ENCODE measurements around the gene TMED10. TPM values are rescaled to one million over a fixed set of nuclear protein-coding genes. Genes with fewer than 3 reads are reported as not detected.

TMED10 gene
- total RNA-seq, 1 donor from 2014 or later, result 130 TPM

DNA sequence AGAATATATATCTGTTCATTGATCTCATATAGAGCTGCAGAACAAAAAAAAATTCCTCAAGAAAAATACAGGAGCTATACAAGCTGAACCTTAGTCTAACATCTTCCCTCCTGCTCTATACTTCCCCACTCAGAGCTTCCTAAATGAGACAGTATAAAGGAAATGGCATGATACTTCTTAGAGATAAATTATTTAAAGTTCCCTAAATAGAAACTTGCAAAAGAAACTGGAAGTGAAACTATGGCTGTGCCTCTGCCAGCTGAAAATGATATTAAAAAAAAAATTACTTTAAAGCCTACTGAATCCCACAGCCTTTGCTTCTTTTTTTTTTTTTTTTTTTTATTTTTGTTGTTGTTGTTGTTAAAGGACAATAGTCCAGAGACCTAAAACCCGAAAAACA is 37.9 kb downstream of the TMED10 start:
- Mint-ChIP-seq H3K36me3 (ENCODE audit: low read depth) (peaks cover 35% of the 10 kb centered on the region), H3K9me3 (no peaks in the 10 kb centered on the region), H3K4me3 (peak overlapping the region; percentile 55), H3K4me1 (peaks cover 51% of the 10 kb centered on the region), H3K27ac (peak overlapping the region; percentile 76), H3K27me3 (no peaks in the 10 kb centered on the region)
- ChIA-PET CTCF (interaction anchor here (0.7 to 6.6 kb wide), 10 partner anchors 9 to 423 kb away, joined by 3 to 47 read pairs (median 3); no protein-coding TSS in a partner anchor), POLR2A (interaction anchor here (0.6 to 2.4 kb wide), 14 partner anchors 9 to 790 kb away, joined by 3 to 23 read pairs (median 3); partner anchors contain the start of gene NEK9)
- no peak for DNase-seq
- ATAC-seq (ENCODE audit: low read depth), result peak; percentile 72
- intact Hi-C loops (cut with micrococcal nuclease), result loop anchor here (1.0 kb wide), 2 partner anchors 38 to 158 kb away; partner anchors contain the start of gene TMED10
- TF ChIP-seq, protein P1, sequence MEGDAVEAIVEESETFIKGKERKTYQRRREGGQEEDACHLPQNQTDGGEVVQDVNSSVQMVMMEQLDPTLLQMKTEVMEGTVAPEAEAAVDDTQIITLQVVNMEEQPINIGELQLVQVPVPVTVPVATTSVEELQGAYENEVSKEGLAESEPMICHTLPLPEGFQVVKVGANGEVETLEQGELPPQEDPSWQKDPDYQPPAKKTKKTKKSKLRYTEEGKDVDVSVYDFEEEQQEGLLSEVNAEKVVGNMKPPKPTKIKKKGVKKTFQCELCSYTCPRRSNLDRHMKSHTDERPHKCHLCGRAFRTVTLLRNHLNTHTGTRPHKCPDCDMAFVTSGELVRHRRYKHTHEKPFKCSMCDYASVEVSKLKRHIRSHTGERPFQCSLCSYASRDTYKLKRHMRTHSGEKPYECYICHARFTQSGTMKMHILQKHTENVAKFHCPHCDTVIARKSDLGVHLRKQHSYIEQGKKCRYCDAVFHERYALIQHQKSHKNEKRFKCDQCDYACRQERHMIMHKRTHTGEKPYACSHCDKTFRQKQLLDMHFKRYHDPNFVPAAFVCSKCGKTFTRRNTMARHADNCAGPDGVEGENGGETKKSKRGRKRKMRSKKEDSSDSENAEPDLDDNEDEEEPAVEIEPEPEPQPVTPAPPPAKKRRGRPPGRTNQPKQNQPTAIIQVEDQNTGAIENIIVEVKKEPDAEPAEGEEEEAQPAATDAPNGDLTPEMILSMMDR (IDR thresholded peaks at IDR 0.05), result no peak

DNA sequence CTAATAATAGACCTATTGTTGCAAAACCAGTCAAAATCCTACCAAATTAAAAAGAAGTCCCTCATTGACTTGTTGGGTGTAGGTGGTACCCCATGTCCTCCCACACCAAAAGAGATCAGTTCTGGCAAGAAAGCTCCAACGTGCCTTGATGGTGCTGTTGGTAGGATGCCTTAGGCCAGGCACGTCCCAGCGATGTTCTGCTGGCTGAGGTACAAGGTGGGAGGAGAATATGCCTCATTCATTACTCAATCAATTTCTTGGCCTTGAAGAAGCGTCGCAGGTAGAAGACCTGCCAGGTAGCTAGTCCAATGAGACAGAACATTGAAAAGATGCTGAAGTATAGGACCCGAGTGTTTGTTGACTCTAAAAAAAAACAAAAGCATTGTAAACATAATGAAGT is 41.8 kb downstream of the TMED10 start:
- peaks cover 45% of the 10 kb centered on the region for H3K36me3 Mint-ChIP-seq (ENCODE audit: low read depth)
- no peak for DNase-seq

DNA sequence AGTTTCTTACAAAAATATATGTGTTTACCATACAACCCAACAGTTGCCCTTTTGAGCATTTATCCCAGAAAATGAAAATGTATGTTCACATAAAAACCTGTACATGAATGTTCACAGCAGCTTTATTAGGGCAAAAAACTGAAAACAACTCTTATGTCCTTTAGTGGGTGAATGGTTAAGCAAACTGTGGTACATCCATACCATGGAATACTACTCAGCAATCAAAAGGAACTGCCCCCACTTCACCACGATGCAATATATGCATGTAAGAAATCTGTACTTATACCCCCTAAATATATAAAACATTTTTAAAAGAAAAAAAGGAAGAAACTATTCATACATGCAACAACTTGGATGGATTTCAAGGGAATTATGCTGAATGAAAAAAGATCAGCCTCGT is 42.8 kb downstream of the TMED10 start:
- ATAC-seq (ENCODE audit: low read depth) (no peak), DNase-seq (no peak)
- Mint-ChIP-seq H3K4me3 (no peak overlapping the region), H3K4me1 (peaks cover 20% of the 10 kb centered on the region), H3K27me3 (no peaks in the 10 kb centered on the region), H3K36me3 (ENCODE audit: low read depth) (peaks cover 45% of the 10 kb centered on the region), H3K9me3 (no peaks in the 10 kb centered on the region), H3K27ac (no peak overlapping the region)
- ChIA-PET POLR2A (no interaction called here), CTCF (interaction anchor here (1.4 to 6.6 kb wide), 3 partner anchors 162 to 169 kb away, joined by 4 to 47 read pairs (median 19); no protein-coding TSS in a partner anchor)
- TF ChIP-seq, protein P1 (IDR thresholded peaks at IDR 0.05), result no peak
- intact Hi-C loops (cut with micrococcal nuclease), result loop anchor here (2.0 to 5.0 kb wide), 5 partner anchors 125 to 849 kb away; partner anchors contain the start of genes FLVCR2 and TGFB3

More for the DNA sequence above, 41.8 kb downstream of the TMED10 start:
- Mint-ChIP-seq H3K9me3 (no peaks in the 10 kb centered on the region), H3K4me3 (no peak overlapping the region), H3K27ac (no peak overlapping the region), H3K4me1 (peaks cover 30% of the 10 kb centered on the region), H3K27me3 (no peaks in the 10 kb centered on the region)
- intact Hi-C loops (cut with micrococcal nuclease), result loop anchor here (5.0 kb wide), 3 partner anchors 428 to 848 kb away; partner anchors contain the start of genes FLVCR2 and TGFB3
- ChIA-PET POLR2A (interaction anchor here (1.0 kb wide), 1 partner anchor 161 kb away, joined by 4 read pairs; no protein-coding TSS in a partner anchor), CTCF (interaction anchor here (1.1 to 6.6 kb wide), 6 partner anchors 9 to 427 kb away, joined by 3 to 47 read pairs (median 4); no protein-coding TSS in a partner anchor)
- TF ChIP-seq, protein P1 (IDR thresholded peaks at IDR 0.05), result no peak
- no peak for ATAC-seq (ENCODE audit: low read depth)

DNA sequence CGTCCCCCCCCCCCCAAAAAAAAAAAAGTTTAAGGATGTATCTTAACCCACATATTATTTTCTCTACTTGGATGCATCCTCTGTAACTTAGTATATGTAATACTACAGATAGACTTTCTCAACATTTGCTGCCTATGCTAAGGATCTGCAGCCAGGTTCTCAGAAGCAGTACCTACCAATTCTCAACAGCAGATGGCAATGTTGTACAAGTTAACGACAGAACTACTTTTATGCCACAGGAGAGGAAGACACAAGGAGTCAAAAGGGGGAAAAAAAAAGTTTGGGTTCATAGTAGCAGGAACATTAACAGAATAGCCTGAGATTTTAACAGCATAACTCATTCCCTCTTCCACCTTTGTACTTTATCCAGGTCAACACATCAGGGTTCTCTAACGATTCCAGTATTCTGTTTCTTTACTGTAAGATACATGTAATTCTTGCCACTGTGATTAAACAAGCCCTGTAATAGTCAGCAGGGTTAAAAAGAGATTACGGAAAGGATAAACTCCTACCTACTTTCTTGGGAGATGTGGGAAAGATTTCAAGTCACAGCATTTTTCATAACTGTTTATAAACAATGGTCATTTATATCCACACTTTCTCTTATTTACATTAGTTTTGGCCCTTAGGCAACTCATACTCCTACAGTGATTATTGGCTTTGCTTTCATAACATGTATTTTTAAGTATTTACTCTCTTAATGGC is 43.9 kb downstream of the TMED10 start:
- no peaks in the 10 kb centered on the region for H3K27me3 Mint-ChIP-seq
- intact Hi-C loops (cut with micrococcal nuclease), result loop anchor here (1.0 to 5.0 kb wide), 9 partner anchors 126 to 850 kb away; partner anchors contain the start of genes FLVCR2 and TGFB3
- peaks cover 46% of the 10 kb centered on the region for H3K36me3 Mint-ChIP-seq (ENCODE audit: low read depth)
- TF ChIP-seq, protein P1 (IDR thresholded peaks at IDR 0.05), result peak; percentile 51
- no peak overlapping the region for H3K4me3 Mint-ChIP-seq
- DNase-seq (no peak), ATAC-seq (ENCODE audit: low read depth) (peak; percentile 87)
- ChIA-PET CTCF (interaction anchor here (0.7 to 5.1 kb wide), 12 partner anchors 8 to 522 kb away, joined by 3 to 60 read pairs (median 6); no protein-coding TSS in a partner anchor), POLR2A (interaction anchor here (0.6 to 0.9 kb wide), 5 partner anchors 163 to 520 kb away, joined by 3 to 5 read pairs (median 4); no protein-coding TSS in a partner anchor)
- H3K4me1 Mint-ChIP-seq, result peaks cover 16% of the 10 kb centered on the region
- H3K9me3 Mint-ChIP-seq, result no peaks in the 10 kb centered on the region
- H3K27ac Mint-ChIP-seq, result no peak overlapping the region

DNA sequence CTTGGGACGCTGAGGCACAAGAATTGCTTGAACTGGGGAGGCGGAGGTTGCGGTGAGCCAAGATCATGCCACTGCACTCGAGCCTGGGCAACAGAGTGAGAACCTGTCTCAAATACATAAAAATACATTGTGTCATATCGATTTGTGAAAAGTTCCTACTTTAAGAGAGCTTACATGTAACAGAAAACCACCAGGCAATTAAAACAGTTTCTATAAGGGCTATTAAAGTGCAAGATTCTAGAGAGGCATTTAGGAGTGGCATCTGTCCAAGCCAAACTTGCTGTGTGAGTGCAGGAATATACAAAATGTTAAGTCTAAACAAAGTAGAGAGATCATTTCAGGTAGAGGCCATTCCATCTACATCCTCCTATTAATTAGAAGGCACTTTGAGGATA is 47.8 kb downstream of the TMED10 start:
- peaks cover 37% of the 10 kb centered on the region for H3K36me3 Mint-ChIP-seq (ENCODE audit: low read depth)
- intact Hi-C loops (cut with micrococcal nuclease), result no loop called here
- no peak overlapping the region for H3K27ac Mint-ChIP-seq
- H3K27me3 Mint-ChIP-seq, result no peaks in the 10 kb centered on the region
- DNase-seq (no peak), ATAC-seq (ENCODE audit: low read depth) (no peak)
- TF ChIP-seq, protein P1 (IDR thresholded peaks at IDR 0.05), result no peak
- peaks cover 43% of the 10 kb centered on the region for H3K4me1 Mint-ChIP-seq
- H3K9me3 Mint-ChIP-seq, result no peaks in the 10 kb centered on the region
- POLR2A ChIA-PET, result interaction anchor here (1.2 to 3.4 kb wide), 4 partner anchors 9 to 394 kb away, joined by 5 to 23 read pairs (median 12); partner anchors contain the start of gene BATF
- CTCF ChIA-PET, result interaction anchor here (1.0 to 5.1 kb wide), 2 partner anchors 167 to 175 kb away, joined by 4 to 60 read pairs; no protein-coding TSS in a partner anchor
- H3K4me3 Mint-ChIP-seq, result no peak overlapping the region

Data from activated B cell treated with CpG ODN at 0.5 μM for 24 hours (primary cell).